ENCODE measurements around the gene SRI. TPM values are rescaled to one million over a fixed set of nuclear protein-coding genes. Genes with fewer than 3 reads are reported as not detected.
"Not testable (repeated sequence)": the region's sequence is repeated elsewhere in the genome, so short reads cannot be mapped to it uniquely, and the experiment has no call there.

Gene SRI
- total RNA-seq, 3 donors from 2014 or later = 69.1 to 115 (median 90.9) TPM

DNA sequence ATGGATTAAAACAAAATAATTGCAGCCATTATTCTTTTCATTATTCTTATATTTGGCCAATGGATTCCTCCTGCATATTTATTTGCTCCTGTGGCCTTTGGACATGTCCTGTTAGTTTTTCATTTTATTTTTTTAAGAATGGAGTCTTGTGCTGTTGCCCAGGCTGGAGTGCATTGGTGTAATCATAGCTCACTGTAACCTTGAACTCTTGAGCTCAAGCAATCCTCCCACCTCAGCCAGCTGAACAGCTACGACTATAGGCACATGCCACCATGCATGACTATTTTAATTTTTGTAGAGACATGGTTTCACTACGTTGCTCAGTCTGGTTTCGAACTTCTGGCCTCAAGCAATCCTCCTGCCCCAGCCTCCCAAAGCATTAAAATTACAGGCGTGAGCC is 42.7 kb upstream of the SRI start:
- Histone ChIP-seq H3K27me3 (no peaks in the 10 kb centered on the region), H3K4me1 (no peaks in the 10 kb centered on the region), H3K36me3 (no peaks in the 10 kb centered on the region), H3K4me3 (no peak overlapping the region), H3K27ac (no peak overlapping the region), H3K9me3 (no peaks in the 10 kb centered on the region)
- TF ChIP-seq, protein P1, sequence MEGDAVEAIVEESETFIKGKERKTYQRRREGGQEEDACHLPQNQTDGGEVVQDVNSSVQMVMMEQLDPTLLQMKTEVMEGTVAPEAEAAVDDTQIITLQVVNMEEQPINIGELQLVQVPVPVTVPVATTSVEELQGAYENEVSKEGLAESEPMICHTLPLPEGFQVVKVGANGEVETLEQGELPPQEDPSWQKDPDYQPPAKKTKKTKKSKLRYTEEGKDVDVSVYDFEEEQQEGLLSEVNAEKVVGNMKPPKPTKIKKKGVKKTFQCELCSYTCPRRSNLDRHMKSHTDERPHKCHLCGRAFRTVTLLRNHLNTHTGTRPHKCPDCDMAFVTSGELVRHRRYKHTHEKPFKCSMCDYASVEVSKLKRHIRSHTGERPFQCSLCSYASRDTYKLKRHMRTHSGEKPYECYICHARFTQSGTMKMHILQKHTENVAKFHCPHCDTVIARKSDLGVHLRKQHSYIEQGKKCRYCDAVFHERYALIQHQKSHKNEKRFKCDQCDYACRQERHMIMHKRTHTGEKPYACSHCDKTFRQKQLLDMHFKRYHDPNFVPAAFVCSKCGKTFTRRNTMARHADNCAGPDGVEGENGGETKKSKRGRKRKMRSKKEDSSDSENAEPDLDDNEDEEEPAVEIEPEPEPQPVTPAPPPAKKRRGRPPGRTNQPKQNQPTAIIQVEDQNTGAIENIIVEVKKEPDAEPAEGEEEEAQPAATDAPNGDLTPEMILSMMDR (IDR thresholded peaks at IDR 0.05) = no peak
- TF ChIP-seq POLR2AphosphoS5 (IDR thresholded peaks at IDR 0.05) (no peak), POLR2A (IDR thresholded peaks at IDR 0.05) (no peak)
- intact Hi-C loops (cut with DNase I; ENCODE audit: low total_unique reads) = no loop called here
- DNase-seq (ENCODE audit: low spot score in 2 of 2) = no peak

DNA sequence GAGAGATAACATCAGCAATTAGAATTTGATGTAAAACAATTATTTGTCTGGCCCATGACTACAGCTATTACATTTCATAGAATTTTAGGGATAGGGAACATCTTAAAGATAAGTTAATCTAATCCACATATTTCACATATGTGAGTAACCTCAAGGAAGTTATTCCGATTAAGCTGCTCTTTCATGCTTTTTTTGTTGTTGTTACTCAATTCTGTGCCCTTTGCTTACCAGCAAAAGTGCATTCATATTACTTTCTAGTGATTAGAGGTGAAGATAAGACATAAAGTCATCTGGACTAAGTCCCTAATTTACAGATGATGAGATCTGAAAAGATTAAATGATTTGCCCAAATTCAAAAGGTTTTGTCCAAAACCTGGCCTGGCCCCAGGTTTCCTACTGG is 40.9 kb upstream of the SRI start:
- no peaks in the 10 kb centered on the region for H3K36me3 ChIP-seq
- H3K27ac ChIP-seq = no peak overlapping the region
- TF ChIP-seq, protein P1 (IDR thresholded peaks at IDR 0.05) = no peak
- no peak for TF ChIP-seq POLR2AphosphoS5 (IDR thresholded peaks at IDR 0.05)
- TF ChIP-seq POLR2A (IDR thresholded peaks at IDR 0.05) = no peak
- intact Hi-C loops (cut with DNase I; ENCODE audit: low total_unique reads) = no loop called here
- H3K9me3 ChIP-seq = peaks cover 0 to under 1% of the 10 kb centered on the region in 2 donors
- H3K4me3 ChIP-seq = no peak overlapping the region
- no peaks in the 10 kb centered on the region for H3K4me1 ChIP-seq
- DNase-seq (ENCODE audit: low spot score in 2 of 2) = no peak
- no peaks in the 10 kb centered on the region for H3K27me3 ChIP-seq

DNA sequence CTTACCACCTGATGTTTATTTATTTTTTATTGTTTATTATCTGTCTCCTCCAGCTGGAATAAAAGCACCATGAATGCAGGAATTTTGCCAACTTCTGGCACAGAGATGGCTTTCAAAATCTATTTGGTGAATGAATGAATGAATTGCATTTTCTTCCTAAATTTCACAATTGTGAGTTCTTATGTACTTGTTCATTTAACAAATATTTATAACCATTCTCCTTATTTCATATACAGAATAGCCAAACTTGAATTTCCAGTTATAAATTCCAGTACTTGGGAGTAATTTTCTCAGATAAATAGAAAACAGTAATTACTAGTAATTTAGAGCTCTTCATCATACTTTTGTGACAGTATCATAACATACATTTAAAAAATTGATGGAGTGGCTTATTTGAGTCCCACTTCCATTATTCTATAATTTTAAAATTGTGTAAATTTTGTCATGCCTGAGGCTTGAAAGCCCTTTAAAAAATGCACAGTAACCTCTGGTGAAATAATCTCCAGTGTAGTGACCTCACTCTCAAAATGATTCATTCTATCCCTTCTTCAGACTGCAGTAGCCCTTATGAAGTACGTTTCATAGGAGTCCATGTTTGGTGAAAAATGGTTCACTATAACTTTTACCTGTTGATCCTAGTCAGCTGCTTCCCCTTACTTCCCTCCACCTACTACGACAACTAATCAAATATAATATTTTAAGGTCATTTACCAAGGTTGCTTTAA is 40.0 kb upstream of the SRI start:
- peaks cover 5 to 10% of the 10 kb centered on the region in 2 donors for H3K9me3 ChIP-seq
- DNase-seq (ENCODE audit: low spot score in 2 of 2) = no peak
- H3K36me3 ChIP-seq = no peaks in the 10 kb centered on the region
- H3K4me1 ChIP-seq = no peaks in the 10 kb centered on the region
- H3K27ac ChIP-seq = no peak overlapping the region
- H3K4me3 ChIP-seq = no peak overlapping the region
- intact Hi-C loops (cut with DNase I; ENCODE audit: low total_unique reads) = loop anchor here (5.0 kb wide), 1 partner anchor 762 kb away; no protein-coding TSS in a partner anchor
- TF ChIP-seq POLR2A (IDR thresholded peaks at IDR 0.05) (no peak), POLR2AphosphoS5 (IDR thresholded peaks at IDR 0.05) (no peak)
- TF ChIP-seq, protein P1 (IDR thresholded peaks at IDR 0.05) = no peak
- H3K27me3 ChIP-seq = no peaks in the 10 kb centered on the region

DNA sequence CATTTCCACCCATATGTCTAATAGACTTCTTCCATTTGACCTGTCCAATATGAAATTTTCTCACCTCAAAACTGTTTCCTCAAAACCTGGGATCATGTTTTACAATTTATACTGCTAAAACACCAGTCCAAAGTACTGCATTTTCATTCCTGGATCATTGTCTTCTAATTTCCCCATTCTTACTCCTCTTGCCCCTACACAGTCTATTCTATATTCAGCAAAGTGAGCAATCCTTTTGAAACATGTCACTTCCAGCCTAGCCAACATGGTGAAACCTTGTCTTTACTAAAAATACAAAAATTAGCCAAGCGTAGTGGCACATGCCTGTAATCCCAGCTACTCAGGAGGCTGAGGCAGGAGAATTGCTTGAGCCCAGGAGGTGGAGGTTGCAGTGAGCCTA is 38.5 kb upstream of the SRI start:
- peaks cover 20 to 25% of the 10 kb centered on the region in 2 donors for H3K9me3 ChIP-seq
- intact Hi-C loops (cut with DNase I; ENCODE audit: low total_unique reads) = loop anchor here (5.0 kb wide), 1 partner anchor 764 kb away; no protein-coding TSS in a partner anchor

DNA sequence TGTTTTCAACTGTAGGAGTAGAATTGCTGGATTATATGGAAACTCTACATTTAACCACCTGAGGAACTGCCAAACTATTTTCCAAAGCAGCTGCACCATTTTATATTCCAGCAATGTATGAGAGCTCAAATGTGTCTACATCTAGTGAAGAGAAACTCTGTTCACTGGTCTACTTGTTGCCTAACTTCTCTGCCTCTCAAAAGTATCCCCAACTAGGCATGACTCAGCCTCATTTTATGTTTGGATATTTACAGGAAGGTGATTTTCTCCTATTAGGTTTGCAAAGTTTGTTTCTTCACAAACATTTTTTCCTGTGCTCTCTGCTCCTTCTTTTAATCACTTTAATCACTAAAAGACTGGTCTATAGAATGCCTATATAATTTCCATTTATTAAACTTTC is 37.1 kb upstream of the SRI start:
- Histone ChIP-seq H3K27me3 (no peaks in the 10 kb centered on the region), H3K4me1 (no peaks in the 10 kb centered on the region), H3K27ac (no peak overlapping the region), H3K4me3 (no peak overlapping the region), H3K36me3 (no peaks in the 10 kb centered on the region), H3K9me3 (peaks cover 26 to 28% of the 10 kb centered on the region in 2 donors)
- intact Hi-C loops (cut with DNase I; ENCODE audit: low total_unique reads) = loop anchor here (5.0 kb wide), 1 partner anchor 765 kb away; no protein-coding TSS in a partner anchor
- no peak for DNase-seq (ENCODE audit: low spot score in 2 of 2)
- TF ChIP-seq, protein P1 (IDR thresholded peaks at IDR 0.05) = no peak
- no peak for TF ChIP-seq POLR2A (IDR thresholded peaks at IDR 0.05)
- TF ChIP-seq POLR2AphosphoS5 (IDR thresholded peaks at IDR 0.05) = no peak

More for the DNA sequence above, 38.5 kb upstream of the SRI start:
- not testable (repeated sequence) for DNase-seq (ENCODE audit: low spot score in 2 of 2); H3K4me3 ChIP-seq; H3K27me3 ChIP-seq; H3K36me3 ChIP-seq; H3K27ac ChIP-seq; H3K4me1 ChIP-seq
